ENCODE results near the gene DUSP8.

DNA sequence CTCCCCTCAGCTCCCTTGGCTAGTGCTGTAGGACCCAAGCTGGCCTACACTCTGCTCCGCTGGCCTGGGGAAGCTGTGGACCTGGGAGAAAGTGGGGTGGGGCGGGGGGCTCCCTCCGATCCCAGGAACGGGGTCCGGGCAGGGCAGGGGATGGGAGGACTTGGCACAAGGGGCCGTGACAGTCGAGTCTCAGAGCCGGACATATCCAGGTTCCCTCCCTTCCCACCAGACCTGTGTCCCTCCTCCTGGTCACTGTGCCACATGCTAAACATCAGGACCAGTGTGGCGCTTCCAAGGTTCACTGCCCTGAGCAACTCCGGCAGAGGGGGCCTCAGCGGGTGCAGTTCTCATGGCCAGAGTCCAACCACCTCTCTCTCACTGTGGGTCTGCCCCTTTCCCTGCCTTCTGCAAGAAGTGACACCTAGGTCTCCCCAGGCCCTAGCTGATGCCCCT is 2.0 kb downstream of the DUSP8 start:
- TF ChIP-seq GATA2 (IDR thresholded peaks at IDR 0.05; ENCODE audit: low read depth, low read length) = no peak
- TF ChIP-seq GATA3 (IDR thresholded peaks at IDR 0.05; ENCODE audit: low read depth, low read length) = no peak

Data from SH-SY5Y (cell line).